ENCODE data around the gene SPTLC3.

SPTLC3 gene

GRCh38 chr20:13207016-13207415, 198.2 kb downstream of the SPTLC3 start:
- Mint-ChIP-seq H3K36me3 (no peaks in the 10 kb centered on the region), H3K4me1 (no peaks in the 10 kb centered on the region), H3K27ac (no peak overlapping the region)

DNA sequence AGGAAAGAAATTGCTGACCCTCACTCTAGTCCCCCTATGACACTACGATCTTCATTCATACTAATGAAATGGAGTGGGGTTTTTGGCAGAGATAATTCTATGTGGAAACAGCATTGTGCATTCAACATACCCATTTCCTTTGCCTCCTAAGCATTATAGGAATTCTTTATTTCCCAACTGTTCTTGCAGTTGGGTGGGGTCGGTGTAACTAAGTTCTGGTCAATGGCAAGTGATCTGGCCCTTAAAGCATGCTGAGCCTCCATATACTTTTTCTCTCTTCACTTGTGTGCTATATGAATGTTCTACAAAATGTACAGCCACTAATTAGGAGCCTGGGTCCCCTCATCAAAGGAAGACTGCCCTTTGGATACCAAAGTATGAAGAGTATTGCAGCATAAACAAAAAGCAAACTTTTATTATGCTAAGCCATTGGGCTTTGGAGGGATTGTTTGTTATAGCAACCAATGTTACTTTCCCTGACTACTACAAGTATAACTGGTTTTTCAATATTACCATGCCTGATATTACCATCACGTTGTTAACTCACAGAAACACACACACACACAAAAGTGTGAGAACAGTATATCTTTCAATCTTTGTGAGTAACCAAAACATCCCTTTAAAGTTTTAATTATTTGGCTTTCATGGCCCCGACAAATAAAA, 203.3 kb downstream of the SPTLC3 start:
- ATAC-seq (replicated peaks), result no peak
- Mint-ChIP-seq H3K9me3 (no peaks in the 10 kb centered on the region), H3K4me3 (no peak overlapping the region), H3K36me3 (no peaks in the 10 kb centered on the region), H3K4me1 (no peaks in the 10 kb centered on the region), H3K27ac (no peak overlapping the region), H3K27me3 (peaks cover 24 to 35% of the 10 kb centered on the region in 2 donors)
- DNase-seq, result no peak

More at GRCh38 chr20:13207016-13207415, 198.2 kb downstream of the SPTLC3 start:
- DNase-seq, result no peak
- peaks cover 0 to 3% of the 10 kb centered on the region in 2 donors for H3K9me3 Mint-ChIP-seq
- no peak for ATAC-seq (replicated peaks)
- H3K4me3 Mint-ChIP-seq, result no peak overlapping the region
- H3K27me3 Mint-ChIP-seq, result peaks cover 10 to 18% of the 10 kb centered on the region in 2 donors

DNA sequence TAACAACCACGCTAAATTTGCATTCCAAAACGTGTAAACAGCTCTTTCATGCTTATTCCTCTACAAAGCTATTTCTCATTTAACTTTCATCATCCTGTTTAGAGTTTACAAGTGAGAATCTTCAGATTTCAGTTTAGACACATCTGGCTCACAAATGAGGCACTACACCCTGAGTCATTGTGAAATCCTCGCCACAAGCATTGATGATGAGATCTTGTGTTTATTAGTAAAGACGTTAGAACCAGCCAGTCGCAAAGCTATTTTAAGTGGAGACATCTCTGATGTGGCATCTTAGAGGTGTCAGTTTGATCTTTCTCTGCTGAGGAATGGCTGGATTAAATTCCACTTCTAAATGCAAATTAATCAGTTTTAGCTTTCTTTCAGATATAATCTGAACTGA, 204.0 kb downstream of the SPTLC3 start:
- H3K27ac Mint-ChIP-seq, result no peak overlapping the region
- no peaks in the 10 kb centered on the region for H3K9me3 Mint-ChIP-seq
- no peak for DNase-seq
- no peaks in the 10 kb centered on the region for H3K36me3 Mint-ChIP-seq
- no peak for ATAC-seq (replicated peaks)
- no peak overlapping the region for H3K4me3 Mint-ChIP-seq
- H3K27me3 Mint-ChIP-seq, result peaks cover 30 to 38% of the 10 kb centered on the region in 2 donors
- no peaks in the 10 kb centered on the region for H3K4me1 Mint-ChIP-seq

- DNase-seq, result no peak
- Mint-ChIP-seq H3K4me1 (no peaks in the 10 kb centered on the region), H3K27me3 (peaks cover 36 to 44% of the 10 kb centered on the region in 2 donors)
Observed at GRCh38 chr20:13213335-13213734, 204.6 kb downstream of the SPTLC3 start.

GRCh38 chr20:13216533-13216932, 207.8 kb downstream of the SPTLC3 start:
- DNase-seq (no peak), ATAC-seq (replicated peaks) (no peak)

More at GRCh38 chr20:13213335-13213734, 204.6 kb downstream of the SPTLC3 start:
- Mint-ChIP-seq H3K36me3 (no peaks in the 10 kb centered on the region), H3K4me3 (no peak overlapping the region), H3K9me3 (no peaks in the 10 kb centered on the region), H3K27ac (no peak overlapping the region)
- ATAC-seq (replicated peaks), result no peak

More at GRCh38 chr20:13216533-13216932, 207.8 kb downstream of the SPTLC3 start:
- Mint-ChIP-seq H3K27me3 (peaks cover 57 to 68% of the 10 kb centered on the region in 2 donors), H3K4me1 (peaks cover 7 to 15% of the 10 kb centered on the region in 2 donors), H3K36me3 (no peaks in the 10 kb centered on the region), H3K27ac (no peak overlapping the region), H3K9me3 (no peaks in the 10 kb centered on the region), H3K4me3 (no peak overlapping the region)

Measured in stimulated activated naive B cell treated with anti-CD40 and anti-IgM and Interleukin-4, amounts not matched to agents 10 μg/mL and 1 μg/mL and 100 μg/mL, for 72 hours (primary cell).